ENCODE data around the gene OR2AT4.
"Not testable (repeated sequence)": the region's sequence is repeated elsewhere in the genome, so short reads cannot be mapped to it uniquely, and the experiment has no call there.

The OR2AT4 gene

DNA sequence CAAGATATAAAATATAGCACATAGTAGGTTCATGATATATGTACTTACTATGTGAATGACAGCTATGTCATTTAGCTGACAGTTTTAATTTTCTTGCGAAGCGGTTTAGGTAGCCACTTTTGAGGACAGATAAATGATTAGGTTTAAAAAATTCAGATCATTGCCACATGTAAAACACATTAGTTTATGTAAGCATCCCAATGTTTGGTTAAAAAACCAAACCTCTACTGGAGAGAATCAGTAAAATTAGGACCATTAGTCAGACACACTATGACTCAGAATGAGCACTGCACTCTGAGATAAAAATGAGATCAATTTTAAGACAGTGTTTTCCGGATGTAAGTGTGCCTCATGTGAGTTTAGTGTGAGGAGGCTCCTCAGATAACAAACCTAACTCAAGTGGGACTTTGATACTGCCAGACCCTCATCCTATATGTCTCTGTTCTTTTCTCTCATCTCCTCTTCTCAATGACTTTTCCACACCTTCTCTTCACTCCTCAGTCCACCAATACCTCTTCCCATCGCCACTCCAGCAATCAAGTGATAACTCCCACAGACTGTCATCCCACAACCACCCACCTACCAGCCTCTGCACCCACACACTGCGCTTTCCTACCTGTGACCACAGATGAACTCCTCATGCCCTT lies 6.8 kb upstream of the OR2AT4 start:
- no peak for DNase-seq (ENCODE audit: low spot score)

- no peak for DNase-seq (ENCODE audit: low spot score)
Measured at GRCh38 chr11:75101424-75102128, 4.9 kb upstream of the OR2AT4 start.

DNA sequence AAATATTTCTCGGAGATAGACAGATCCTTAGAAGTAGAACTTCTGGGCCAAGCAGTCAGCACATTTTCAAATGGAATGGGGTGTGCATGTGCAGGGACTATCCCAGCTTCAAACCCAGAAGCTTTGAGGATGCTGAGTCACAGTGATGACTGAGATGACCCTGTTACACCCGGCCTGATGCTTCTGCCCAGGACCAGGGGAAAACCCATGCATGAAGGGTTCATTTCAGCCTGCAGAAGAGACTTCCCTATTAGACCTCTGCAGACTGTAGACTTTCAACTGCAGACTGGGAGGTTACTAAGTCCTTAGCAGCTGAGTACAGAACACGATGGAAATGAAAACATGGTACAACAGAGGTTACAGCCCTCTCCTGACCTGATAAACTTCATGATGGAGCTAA lies 3.6 kb upstream of the OR2AT4 start:
- no peak for DNase-seq (ENCODE audit: low spot score)

- DNase-seq (ENCODE audit: low spot score) = no peak
Measured at GRCh38 chr11:75099635-75100034, 3.0 kb upstream of the OR2AT4 start.

GRCh38 chr11:75098835-75099439 lies 2.3 kb upstream of the OR2AT4 start:
- not testable (repeated sequence) for DNase-seq (ENCODE audit: low spot score)

DNA sequence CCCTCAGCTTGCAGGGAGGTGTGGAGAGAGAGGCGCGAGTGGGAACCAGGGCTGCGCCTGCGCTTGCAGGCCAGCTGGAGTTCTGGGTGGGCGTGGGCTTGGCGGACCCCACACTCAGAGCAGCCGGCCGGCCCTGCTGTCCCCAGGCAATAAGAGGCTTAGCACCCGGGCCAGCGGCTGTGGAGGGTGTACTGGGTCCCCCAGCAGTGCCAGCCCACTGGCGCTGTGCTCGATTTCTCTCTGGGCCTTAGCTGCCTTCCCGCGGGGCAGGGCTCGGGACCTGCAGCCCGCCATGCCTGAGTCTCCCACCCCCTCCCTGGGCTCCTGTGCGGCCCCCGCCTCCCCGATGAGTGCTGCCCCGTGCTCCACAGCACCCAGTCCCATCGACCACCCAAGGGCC lies 1.5 kb upstream of the OR2AT4 start:
- DNase-seq (ENCODE audit: low spot score) = not testable (repeated sequence)

- DNase-seq (ENCODE audit: low spot score) = no peak
Measured at GRCh38 chr11:75097173-75097557, 489 bp upstream of the OR2AT4 start.

- DNase-seq (ENCODE audit: low spot score) = not testable (repeated sequence)
Measured at GRCh38 chr11:75094382-75094781, 2.3 kb downstream of the OR2AT4 start.

GRCh38 chr11:75090671-75091177 lies 6.0 kb downstream of the OR2AT4 start:
- DNase-seq (ENCODE audit: low spot score) = no peak

DNA sequence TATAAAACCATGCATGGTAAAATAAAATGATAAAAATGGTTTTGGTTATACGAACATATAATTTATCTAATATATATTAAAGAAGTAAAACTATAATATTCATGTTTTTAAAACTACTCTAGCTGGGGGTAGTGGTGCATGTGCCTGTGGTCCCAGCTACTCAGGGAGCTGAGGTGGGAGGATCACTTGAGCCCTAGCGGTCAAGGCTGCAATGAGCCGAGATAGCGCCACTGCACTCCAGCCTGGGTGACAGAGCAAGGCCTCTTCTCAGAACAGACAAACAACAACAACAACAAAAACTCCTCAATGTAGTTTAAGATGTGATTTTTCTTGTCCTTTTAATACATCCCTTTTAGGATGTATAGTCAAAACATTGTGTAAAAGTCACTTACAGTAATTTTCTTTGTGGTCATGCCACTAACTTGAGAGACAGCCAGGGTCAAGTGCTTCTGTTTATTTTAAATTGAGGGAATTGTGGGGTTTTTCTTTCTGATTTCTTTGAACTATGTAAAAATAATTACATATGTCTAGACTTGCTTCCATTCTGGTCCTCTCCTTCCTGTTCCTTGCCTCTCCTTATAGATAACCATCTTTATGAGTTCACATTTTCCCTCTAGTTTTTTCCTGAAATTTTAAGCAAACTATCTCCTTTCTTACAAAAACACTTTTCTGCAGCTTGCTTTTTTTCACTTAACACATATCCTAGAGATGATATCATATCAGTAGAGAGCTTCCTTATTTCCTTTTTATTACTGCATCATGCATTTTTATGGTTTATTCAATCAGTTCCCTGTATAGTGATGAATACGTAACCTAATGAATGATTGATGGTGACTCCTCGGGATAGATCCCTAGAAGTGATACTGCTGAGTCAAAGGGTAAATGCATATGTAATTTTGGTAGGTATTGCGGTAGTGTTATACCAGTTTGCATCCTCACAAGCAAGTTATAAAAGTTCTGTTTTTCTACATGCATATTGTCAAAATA lies 9.1 kb downstream of the OR2AT4 start:
- DNase-seq (ENCODE audit: low spot score) = no peak

DNA sequence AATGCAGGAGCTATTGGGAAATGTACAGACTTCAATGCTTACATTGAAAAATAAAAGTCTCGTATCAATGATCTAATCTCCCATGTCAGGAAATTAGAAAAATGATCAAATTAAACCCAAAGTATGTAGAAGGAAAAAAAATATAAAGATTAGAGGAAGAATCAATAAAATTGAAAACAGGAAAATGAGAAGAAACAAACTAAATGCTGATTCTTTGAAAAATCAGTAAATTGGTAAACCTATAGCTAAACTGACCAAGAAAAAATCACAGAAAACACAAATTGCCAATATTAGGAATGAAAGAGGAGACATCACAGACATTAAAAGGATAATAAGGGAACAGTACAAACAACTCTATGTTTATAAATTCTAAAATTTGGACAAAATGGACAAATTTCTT lies 11.8 kb downstream of the OR2AT4 start:
- no peak for DNase-seq (ENCODE audit: low spot score)

GRCh38 chr11:75083217-75083605 lies 13.5 kb downstream of the OR2AT4 start:
- DNase-seq (ENCODE audit: low spot score) = no peak

- no peak for DNase-seq (ENCODE audit: low spot score)
Measured at GRCh38 chr11:75082601-75083216, 14.0 kb downstream of the OR2AT4 start.

DNA sequence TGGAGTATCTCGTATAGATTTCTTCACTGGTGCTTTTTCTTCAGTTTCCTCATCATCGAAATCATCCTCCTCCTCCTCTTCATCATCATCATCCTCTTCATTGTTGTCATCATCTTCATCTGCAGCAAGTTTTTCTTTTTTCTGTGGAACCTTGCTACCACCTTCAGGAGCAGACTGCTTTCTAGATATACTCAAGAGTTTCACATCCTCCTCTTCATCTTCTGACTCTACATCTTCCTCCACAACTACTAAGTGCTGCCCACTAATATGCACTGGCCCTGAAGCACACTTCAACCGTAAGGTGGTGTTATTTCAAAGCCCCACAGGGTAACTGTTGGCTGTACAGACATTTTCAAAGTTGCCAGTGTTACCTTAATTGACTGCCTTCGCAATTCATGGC lies 17.1 kb downstream of the OR2AT4 start:
- DNase-seq (ENCODE audit: low spot score) = no peak

GRCh38 chr11:75078233-75078632 lies 18.4 kb downstream of the OR2AT4 start:
- DNase-seq (ENCODE audit: low spot score) = no peak

DNA sequence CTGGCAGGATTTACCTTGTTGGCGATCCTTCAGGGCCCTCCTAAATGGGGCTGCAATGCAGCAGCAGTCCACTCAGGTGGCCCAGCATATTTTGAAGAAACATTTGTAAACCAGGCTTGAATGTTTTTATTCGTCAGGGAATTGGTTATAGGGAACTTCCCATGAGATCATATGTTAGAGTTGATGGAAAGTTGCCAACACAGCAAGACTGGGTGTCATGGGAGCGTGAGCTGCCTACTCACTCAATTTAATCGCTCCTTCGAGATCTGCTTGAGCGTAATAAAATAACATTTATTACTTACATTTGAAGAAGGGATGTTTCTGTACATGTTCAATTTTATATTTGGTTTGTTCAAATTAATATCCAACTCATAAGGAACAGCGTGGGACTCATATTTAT lies 19.4 kb downstream of the OR2AT4 start:
- DNase-seq (ENCODE audit: low spot score) = no peak

GRCh38 chr11:75076671-75077070 lies 20.0 kb downstream of the OR2AT4 start:
- DNase-seq (ENCODE audit: low spot score) = no peak

DNA sequence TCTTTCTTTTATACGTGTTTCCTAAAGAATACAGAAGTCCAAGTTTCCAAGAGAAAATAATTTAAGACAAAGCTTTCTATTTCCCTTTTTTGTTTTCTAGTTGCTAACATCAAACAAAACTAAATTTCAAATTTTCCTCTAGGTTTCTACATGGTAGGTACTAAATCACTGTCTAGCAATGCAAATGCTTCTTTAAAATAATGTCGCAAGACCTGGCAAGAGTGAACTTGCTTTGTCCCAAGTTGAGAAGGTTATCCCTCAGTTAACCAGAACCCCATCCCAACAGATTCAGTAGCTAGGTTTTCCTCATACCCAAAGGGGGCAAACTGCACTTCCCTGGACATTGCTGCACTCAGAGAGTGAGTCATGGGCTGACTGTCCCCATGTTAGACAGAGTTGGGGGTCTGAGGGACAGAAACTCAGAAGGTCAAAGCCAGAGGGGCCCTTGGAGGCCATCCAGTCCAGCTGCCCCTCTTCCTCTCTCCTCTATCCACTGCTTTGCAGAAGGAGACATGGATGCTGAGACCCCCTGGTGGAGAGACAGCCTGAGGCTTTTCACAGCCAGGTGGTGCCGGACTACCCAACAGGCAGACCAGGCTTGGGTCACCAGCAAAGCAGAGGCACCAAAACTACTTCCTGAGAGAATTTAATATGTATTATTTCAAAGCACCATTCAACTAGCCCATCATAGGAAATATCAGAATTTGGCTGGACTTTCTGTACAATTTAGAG lies 23.1 kb downstream of the OR2AT4 start:
- DNase-seq (ENCODE audit: low spot score) = no peak

DNA sequence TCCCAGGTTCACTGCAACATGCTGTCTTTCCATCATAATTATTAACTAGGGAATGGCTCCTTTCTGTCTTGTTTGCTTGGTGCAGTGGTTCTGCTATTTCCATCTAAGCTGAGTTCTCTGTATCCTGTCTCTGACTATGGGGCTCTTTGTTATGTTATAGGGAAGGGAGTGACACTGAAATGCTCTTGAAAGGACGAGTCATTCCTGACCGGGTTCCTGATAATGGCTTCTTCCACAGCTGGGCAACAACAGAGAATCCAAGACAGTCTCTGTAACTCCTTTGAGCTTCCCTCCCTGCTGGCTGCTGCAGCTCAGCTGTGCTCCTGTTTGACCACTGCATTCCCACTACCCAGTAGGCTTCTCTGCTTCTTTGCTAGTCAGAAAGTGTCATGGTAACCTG lies 24.1 kb downstream of the OR2AT4 start:
- DNase-seq (ENCODE audit: low spot score) = no peak

DNA sequence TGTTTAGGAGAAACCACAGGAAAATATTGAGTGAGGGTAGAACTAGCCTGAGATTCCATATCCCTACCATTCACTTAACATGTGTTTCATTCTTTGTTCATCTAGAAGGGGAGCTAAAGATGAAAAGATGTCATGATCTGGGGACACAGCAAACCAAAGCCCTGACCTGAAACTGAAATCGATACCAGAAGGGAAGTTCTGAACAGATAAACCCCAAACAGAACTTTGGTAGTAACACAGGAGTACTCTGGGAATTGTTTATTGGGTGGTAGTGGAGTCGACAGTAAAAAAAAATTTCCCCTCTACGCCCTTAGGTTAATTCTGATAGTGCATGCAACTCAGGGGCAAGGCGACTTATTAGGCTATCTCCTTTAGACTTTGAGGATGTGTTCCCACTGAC lies 27.2 kb downstream of the OR2AT4 start:
- no peak for DNase-seq (ENCODE audit: low spot score)

DNA sequence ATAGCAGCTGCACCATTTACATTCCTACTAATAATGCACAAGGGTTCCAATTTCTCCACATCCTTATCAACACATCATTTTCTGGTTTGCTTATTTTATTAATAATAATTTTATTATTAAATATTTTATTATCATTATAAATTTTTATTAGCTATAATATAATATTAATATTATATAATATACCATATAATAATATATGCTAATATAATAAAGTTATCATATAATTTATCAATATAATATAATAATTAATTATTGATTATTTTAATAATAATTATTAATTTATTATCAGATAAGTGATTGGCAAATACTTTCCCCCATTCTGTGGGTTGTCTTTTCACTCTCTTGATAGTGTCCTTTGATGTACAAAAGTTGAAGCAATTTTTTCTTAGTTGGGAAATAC lies 27.7 kb downstream of the OR2AT4 start:
- DNase-seq (ENCODE audit: low spot score) = no peak
